ENCODE data around the gene TRPM4. TPM values are rescaled to one million over a fixed set of nuclear protein-coding genes. Genes with fewer than 3 reads are reported as not detected.
A peak's percentile ranks its signal among the peaks of the same experiment; 100 is the strongest.

TRPM4 gene
- total RNA-seq (10 to 100 TPM; 19.3 to 34.5 (median 25.8) TPM), polyA plus RNA-seq (10 to 100 TPM; 16.8 to 45.3 TPM)
- long read RNA-seq, donor 1, transcript TRPM4-213 (2 exons, 1,829 nt) = major isoform, 9 of 38 reads
- long read RNA-seq, donor 1, partial matches to known transcripts = 23 of 38 reads
- long read RNA-seq, donor 1, other reads (novel, unspliced or antisense) = 6 of 38 reads
- long read RNA-seq, donor 2, full-length matches to known transcripts = 53 of 143 reads
- long read RNA-seq, donor 2, partial matches to known transcripts = 56 of 143 reads
- long read RNA-seq, donor 2, other reads (novel, unspliced or antisense) = 34 of 143 reads
- long read RNA-seq, donor 3, full-length matches to known transcripts = 11 of 24 reads
- long read RNA-seq, donor 3, partial matches to known transcripts = 7 of 24 reads
- long read RNA-seq, donor 3, other reads (novel, unspliced or antisense) = 6 of 24 reads

- no peaks in the 10 kb centered on the region for H3K27me3 ChIP-seq
- TF ChIP-seq POLR2A (IDR thresholded peaks at IDR 0.05) (peak; percentile 6 to 92), CTCF (IDR thresholded peaks at IDR 0.05) (no peak)
- 1% methylated on average over 23 to 41 of the region's 41 CpGs for WGBS, 4 donors
- peaks cover 0 to 14% (median 0%) of the 10 kb centered on the region in 9 donors for H3K36me3 ChIP-seq
- H3K27ac ChIP-seq = peak within 1 kb of the TSS; percentile 89 to 100 (median 96)
- DNase-seq = peak; percentile 95 to 97 (median 96)
- peak within 1 kb of the TSS; percentile 78 to 99 (median 90) for H3K4me3 ChIP-seq
- no peaks in the 10 kb centered on the region for H3K9me3 ChIP-seq
- intact Hi-C loops (cut with DNase I) = loop anchor here in 2 of 10 donors (5.0 to 10.0 kb wide), 3 partner anchors 40 to 283 kb away; partner anchors contain the start of genes PPP1R15A (in 1 of the 2) and SNRNP70 (in 1 of the 2)
- ATAC-seq = peak; percentile 64 to 80 (median 79)
- H3K4me1 ChIP-seq = peaks cover 0 to 40% (median 16%) of the 10 kb centered on the region in 12 donors
Measured at GRCh38 chr19:49157445-49158224, at the start of gene TRPM4. TSS of gene TRPM4 (plus strand) at chr19:49157792. CDS start at chr19:49157867, 75 bp downstream.

DNA sequence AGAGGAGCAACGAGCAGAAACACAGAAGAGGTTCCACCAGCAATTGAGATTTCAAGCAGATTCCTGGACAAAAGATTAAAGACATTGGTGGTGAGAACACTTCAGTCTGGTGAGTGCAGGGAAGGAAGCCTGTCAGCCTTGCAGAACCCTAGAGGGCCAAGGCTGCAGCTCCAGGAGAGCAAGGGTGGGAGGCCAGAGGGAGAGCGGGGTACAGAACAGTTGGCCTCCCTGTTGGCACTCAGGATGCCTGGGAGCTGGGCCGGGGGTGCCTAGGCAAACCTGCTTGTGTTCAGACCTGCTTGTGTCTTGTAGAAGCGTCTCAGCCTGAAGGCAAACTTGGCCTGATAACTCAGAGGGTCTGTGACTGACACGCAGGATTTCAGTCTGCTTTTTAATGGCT is 48.5 kb upstream of the TRPM4 start:
- Histone ChIP-seq H3K36me3 (peaks cover 0 to 57% (median 53%) of the 10 kb centered on the region in 9 donors), H3K4me3 (no peak overlapping the region), H3K27me3 (no peaks in the 10 kb centered on the region), H3K4me1 (peaks cover 0 to 27% (median 18%) of the 10 kb centered on the region in 12 donors), H3K9me3 (no peaks in the 10 kb centered on the region), H3K27ac (no peak overlapping the region)
- intact Hi-C loops (cut with DNase I) = no loop called here
- DNase-seq (no peak), ATAC-seq (no peak)
- TF ChIP-seq POLR2A (IDR thresholded peaks at IDR 0.05) (no peak), CTCF (IDR thresholded peaks at IDR 0.05) (no peak)
- WGBS, 4 donors = 77 to 86% (median 79%) methylated on average over 5 of the region's 5 CpGs

GRCh38 chr19:49109569-49110233 is 47.9 kb upstream of the TRPM4 start:
- H3K36me3 ChIP-seq = peaks cover 0 to 51% (median 47%) of the 10 kb centered on the region in 9 donors
- TF ChIP-seq CTCF (IDR thresholded peaks at IDR 0.05) (no peak), POLR2A (IDR thresholded peaks at IDR 0.05) (no peak)
- H3K4me1 ChIP-seq = peaks cover 0 to 28% (median 18%) of the 10 kb centered on the region in 12 donors
- intact Hi-C loops (cut with DNase I) = loop anchor here in 4 of 10 donors (5.0 kb wide), 1 partner anchor 38 kb away; no protein-coding TSS in a partner anchor
- peak in 1 of 5 donors; percentile 14 for DNase-seq
- no peaks in the 10 kb centered on the region for H3K9me3 ChIP-seq
- H3K27me3 ChIP-seq = no peaks in the 10 kb centered on the region
- WGBS, 4 donors = 78 to 91% (median 81%) methylated on average over 8 of the region's 8 CpGs
- H3K27ac ChIP-seq = peak overlapping the region in 4 of 12 donors; percentile 32 to 52 (median 38)
- no peak for ATAC-seq
- no peak overlapping the region for H3K4me3 ChIP-seq
